Spleen (tissue), 11 donors: ENCODE results near the gene MPZL3. TPM values are rescaled to one million over a fixed set of nuclear protein-coding genes. Genes with fewer than 3 reads are reported as not detected.
"Not testable (repeated sequence)": the region's sequence is repeated elsewhere in the genome, so short reads cannot be mapped to it uniquely, and the experiment has no call there.

Source experiments
- DNase-seq: peaks from one replicate; pipeline ENCODE4 v3.0.0-alpha.2; 2020
- H3K27ac ChIP-seq, 8 donors: fragments of 200-600 bp; sonication (generic) in 7 of 8; 1 replicate in 4 of 8; 2 replicates in 4 of 8; pipeline versions ENCODE4 v1.5.0 to v1.8.0; 2016 to 2021; ENCODE audit warnings: inconsistent platforms in 4 of 8, mild to moderate bottlenecking in 4 of 8, moderate library complexity in 1 of 8
- H3K27me3 ChIP-seq, 7 donors: fragments of 200-600 bp; sonication (generic) in 6 of 7; replicated peaks in 1 of 7; 1 replicate in 4 of 7; 2 replicates in 3 of 7; pipeline versions ENCODE4 v1.5.0 to v1.8.0; 2016 to 2021; ENCODE audit warnings: inconsistent platforms in 3 of 7, mild to moderate bottlenecking in 1 of 7
- H3K36me3 ChIP-seq, 6 donors: fragments of 200-600 bp; sonication (generic) in 5 of 6; 1 replicate in 4 of 6; 2 replicates in 2 of 6; pipeline versions ENCODE4 v1.5.0 to v1.8.0; 2016 to 2021; ENCODE audit warnings: inconsistent platforms in 2 of 6
- H3K4me1 ChIP-seq, 6 donors: fragments of 200-600 bp; sonication (generic) in 5 of 6; 1 replicate in 3 of 6; 2 replicates in 3 of 6; pipeline versions ENCODE4 v1.5.0 to v1.8.0; 2016 to 2021; ENCODE audit warnings: inconsistent platforms in 3 of 6
- H3K4me3 ChIP-seq, 8 donors: fragments of 200-600 bp; sonication (generic) in 7 of 8; 1 replicate in 4 of 8; 2 replicates in 4 of 8; pipeline versions ENCODE4 v1.5.0 to v1.8.0; 2016 to 2021; ENCODE audit warnings: inconsistent platforms in 4 of 8, mild to moderate bottlenecking in 4 of 8, moderate library complexity in 2 of 8
- H3K9me3 ChIP-seq, 8 donors: fragments of 200-600 bp; sonication (generic) in 7 of 8; 1 replicate in 4 of 8; 2 replicates in 4 of 8; pipeline versions ENCODE4 v1.5.0 to v1.8.0; 2016 to 2021; ENCODE audit warnings: inconsistent platforms in 4 of 8
- POLR2A ChIP-seq, 3 donors: fragments of 450-650 bp; IDR thresholded peaks; one replicate each; pipeline ENCODE4 v1.5.1; 2017; ENCODE audit warnings: antibody characterized with exemption in 3 of 3, mild to moderate bottlenecking in 1 of 3
- POLR2AphosphoS5 ChIP-seq, 3 donors: sonication (generic); formaldehyde crosslinking; IDR thresholded peaks; one replicate each; pipeline ENCODE4 v1.5.1; 2017; ENCODE audit warnings: antibody characterized with exemption in 3 of 3
- WGBS, 5 donors: extraction: QIAGEN DNeasy Blood & Tissue Kit in 3 of 5; methylation state at CpG; one replicate each; pipeline versions ENCODE4 v1.1.5 to v1.1.7; 2013 to 2018; 5-methylcytosine and 5-hydroxymethylcytosine counted together
- intact Hi-C: fragments of 100-400 bp; cut with DNase I; formaldehyde crosslinking; loops from one replicate; pipeline ENCODE4 v1.15.0; 2023; ENCODE audit warnings: low total_unique reads
- polyA plus RNA-seq, 3 donors: library from polyadenylated mRNA; stranded (reverse); fragments of 200-250 nt; gene quantifications; one replicate each; pipeline ENCODE4 v1.2.1, GENCODE V29; 2013
- total RNA-seq, 7 donors: library from RNA; depleted of rRNA in 3 of 7; stranded (reverse); fragments of >200 nt in 3 of 7; fragmentation: NEBNext Ultra II Directional in 4 of 7; extraction: Animal tissue kit (Norgen Biotek cat#: 25700) in 4 of 7; gene quantifications; one replicate each; pipeline versions ENCODE4 v1.1.0 to v1.2.1, GENCODE V29; 2016 to 2021
- TF ChIP-seq, protein P1 (sequence below), 11 experiments: fragments of 200-600 bp in 7 of 11; fragments of 450-650 bp in 4 of 11; sonication (generic) in 4 of 11; IDR thresholded peaks in 8 of 11; conservative IDR thresholded peaks in 3 of 11; 1 replicate in 7 of 11; 2 replicates in 4 of 11; pipeline versions ENCODE4 v1.4.0 to v1.8.0; 2016 to 2021; ENCODE audit warnings: antibody characterized with exemption in 11 of 11, inconsistent platforms in 4 of 11, mild to moderate bottlenecking in 1 of 11
- donor health status: healthy with polysubstance abuse.
- donor health status: DM: no; HTN: no; CAD: no; lungs with moderate emphysema.
- donor health status: DM: no; HTN: no; CAD: no.
- donor health status: Bipolar disorder and iron deficiency.
- donor health status: healthy.
- donor health status: DM: no; HTN: no; CAD: no.
- donor health status: DM: yes; HTN: yes; CAD: no.

MPZL3 gene
- total and polyA plus RNA-seq, 10 donors: 2.0 to 12.9 (median 6.6) TPM

DNA sequence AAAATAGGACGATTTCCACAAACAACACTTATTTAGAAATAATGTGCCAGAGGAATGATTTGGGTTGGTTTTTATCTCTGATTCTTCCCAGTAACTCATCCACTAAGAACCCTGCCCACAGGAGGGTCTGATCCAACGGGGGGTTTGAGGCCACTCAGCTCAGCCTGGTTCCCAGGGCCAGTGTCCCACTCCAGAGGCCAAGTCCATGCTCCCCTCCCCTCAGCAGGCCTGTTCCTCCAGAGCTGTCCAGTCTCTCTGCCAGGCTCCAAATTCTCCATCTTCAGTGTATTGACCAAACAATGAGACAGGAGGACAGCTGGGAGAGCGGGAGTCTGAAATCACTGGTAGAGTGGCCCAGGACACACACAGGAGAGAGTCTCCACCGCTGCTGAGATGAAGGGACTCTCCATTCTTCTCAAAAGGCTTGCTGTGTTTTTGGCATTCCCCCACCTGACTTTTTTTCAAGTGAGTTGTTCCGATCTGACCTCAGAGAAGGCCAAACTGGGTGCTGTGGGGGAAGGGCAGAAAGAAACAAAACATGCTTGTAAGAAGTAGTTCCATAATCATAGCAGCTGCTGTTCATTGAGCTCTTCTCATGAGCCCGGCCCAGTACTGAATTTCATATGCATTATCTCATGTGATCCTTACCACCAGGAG lies 58.1 kb downstream of the MPZL3 start:
- intact Hi-C loops: no loop called here
- Histone ChIP-seq H3K27me3 (peaks cover 0 to 16% (median 0%) of the 10 kb centered on the region in 7 donors), H3K4me1 (peaks cover 3 to 12% (median 11%) of the 10 kb centered on the region in 6 donors), H3K36me3 (peaks cover 0 to 74% (median 7%) of the 10 kb centered on the region in 6 donors), H3K4me3 (no peak overlapping the region), H3K27ac (no peak overlapping the region), H3K9me3 (peaks cover 0 to 23% (median 8%) of the 10 kb centered on the region in 8 donors)
- 81 to 87% (median 82%) methylated on average over 6 of the region's 6 CpGs for WGBS, 5 donors
- no peak for DNase-seq
- TF ChIP-seq, protein P1, sequence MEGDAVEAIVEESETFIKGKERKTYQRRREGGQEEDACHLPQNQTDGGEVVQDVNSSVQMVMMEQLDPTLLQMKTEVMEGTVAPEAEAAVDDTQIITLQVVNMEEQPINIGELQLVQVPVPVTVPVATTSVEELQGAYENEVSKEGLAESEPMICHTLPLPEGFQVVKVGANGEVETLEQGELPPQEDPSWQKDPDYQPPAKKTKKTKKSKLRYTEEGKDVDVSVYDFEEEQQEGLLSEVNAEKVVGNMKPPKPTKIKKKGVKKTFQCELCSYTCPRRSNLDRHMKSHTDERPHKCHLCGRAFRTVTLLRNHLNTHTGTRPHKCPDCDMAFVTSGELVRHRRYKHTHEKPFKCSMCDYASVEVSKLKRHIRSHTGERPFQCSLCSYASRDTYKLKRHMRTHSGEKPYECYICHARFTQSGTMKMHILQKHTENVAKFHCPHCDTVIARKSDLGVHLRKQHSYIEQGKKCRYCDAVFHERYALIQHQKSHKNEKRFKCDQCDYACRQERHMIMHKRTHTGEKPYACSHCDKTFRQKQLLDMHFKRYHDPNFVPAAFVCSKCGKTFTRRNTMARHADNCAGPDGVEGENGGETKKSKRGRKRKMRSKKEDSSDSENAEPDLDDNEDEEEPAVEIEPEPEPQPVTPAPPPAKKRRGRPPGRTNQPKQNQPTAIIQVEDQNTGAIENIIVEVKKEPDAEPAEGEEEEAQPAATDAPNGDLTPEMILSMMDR (IDR thresholded peaks at IDR 0.05 in 8 of 11, conservative IDR thresholded peaks at IDR 0.05 in 3 of 11): no peak
- TF ChIP-seq POLR2AphosphoS5 (IDR thresholded peaks at IDR 0.05): no peak
- no peak for TF ChIP-seq POLR2A (IDR thresholded peaks at IDR 0.05)

DNA sequence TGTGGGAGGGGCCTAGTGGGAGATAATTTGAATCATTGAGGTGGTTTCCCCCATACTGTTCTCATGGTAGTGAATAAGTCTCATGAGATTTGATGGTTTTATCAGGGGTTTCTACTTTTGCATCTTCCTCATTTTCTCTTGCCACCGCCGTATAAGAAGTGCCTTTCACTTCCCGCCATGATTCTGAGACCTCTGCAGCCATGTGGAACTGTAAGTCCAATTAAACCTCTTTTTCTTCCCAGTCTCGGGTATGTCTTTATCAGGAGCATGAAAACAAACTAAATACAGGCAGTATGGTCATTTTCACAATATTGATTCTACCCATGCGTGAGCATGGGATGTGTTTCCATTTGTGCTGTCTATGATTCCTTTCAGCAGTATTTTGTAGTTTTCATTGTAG lies 59.3 kb downstream of the MPZL3 start:
- H3K4me1 ChIP-seq, intact Hi-C loops, H3K27ac ChIP-seq, H3K4me3 ChIP-seq, DNase-seq: not testable (repeated sequence)
- Histone ChIP-seq H3K36me3 (peaks cover 0 to 62% (median 6%) of the 10 kb centered on the region in 6 donors), H3K27me3 (peaks cover 0 to 28% (median 0%) of the 10 kb centered on the region in 7 donors), H3K9me3 (peaks cover 0 to 23% (median 8%) of the 10 kb centered on the region in 8 donors)
- 67 to 81% (median 77%) methylated on average over 5 of the region's 5 CpGs for WGBS, 5 donors

DNA sequence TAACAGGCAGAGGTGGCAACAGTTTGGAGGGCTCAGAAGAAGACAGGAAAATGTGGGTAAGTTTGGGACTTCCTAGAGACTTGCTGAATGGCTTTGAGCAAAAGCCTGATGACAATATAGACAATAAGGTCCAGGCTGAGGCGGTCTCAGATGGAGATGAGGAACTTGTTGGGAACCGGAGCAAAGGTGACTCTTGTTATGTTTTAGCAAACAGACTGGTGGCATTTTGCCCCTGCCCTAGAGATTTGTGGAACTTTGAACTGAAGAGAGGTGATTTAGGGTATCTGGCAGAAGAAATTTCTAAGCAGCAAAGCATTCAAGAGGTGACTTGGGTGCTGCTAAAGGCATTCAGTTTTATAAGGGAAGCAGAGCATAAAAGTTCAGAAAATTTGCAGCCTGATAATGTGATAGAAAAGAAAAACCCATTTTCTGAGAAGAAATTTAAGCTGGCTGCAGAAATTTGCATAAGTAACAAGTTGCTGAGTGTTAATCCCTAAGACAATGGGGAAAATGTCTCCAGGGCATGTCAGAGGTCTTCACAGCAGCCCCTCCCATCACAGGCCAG lies 61.1 kb downstream of the MPZL3 start:
- WGBS, 5 donors: 44 to 93% (median 89%) methylated on average over 2 of the region's 2 CpGs
- intact Hi-C loops: not testable (repeated sequence)

DNA sequence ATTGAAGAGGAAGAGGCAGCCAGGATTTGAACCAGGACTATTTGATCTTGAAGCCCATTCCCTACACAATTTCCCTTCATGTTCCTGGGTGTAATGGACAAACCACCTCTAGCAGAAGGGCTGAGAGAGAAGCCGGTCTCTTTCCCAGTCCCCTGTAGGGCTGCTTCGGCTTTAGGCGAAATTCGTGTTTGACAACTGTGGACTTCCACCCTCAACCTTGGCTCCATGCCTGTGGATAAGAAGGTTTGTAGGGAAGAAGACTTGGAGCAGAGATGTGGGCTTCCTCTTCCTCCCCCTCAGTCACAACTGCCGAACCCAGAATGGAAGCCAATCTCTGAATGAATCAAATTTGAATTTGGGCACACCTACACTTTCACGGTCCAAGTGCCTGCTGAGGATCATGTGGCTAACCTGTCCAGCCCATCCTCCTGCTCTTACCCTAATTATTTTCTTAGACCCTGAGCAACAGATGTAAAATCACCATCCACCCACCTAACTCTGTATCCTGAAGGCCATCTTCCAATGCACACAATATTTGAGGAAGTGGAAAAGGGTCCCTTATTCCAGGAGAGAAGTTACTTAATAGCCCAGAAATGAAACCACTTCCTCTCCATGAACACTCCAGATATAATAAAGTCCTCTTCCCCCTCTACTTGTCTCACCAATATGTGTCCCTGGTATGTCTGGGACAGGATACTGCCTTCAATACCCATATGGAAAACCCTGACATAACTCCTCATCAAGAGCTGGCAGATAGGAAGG lies 65.6 kb downstream of the MPZL3 start:
- no peak for TF ChIP-seq POLR2AphosphoS5 (IDR thresholded peaks at IDR 0.05)
- no peak for DNase-seq
- H3K4me1 ChIP-seq: peaks cover 0 to 43% (median 9%) of the 10 kb centered on the region in 6 donors
- peaks cover 0 to 9% (median 5%) of the 10 kb centered on the region in 8 donors for H3K9me3 ChIP-seq
- H3K27me3 ChIP-seq: peaks cover 0 to 42% (median 0%) of the 10 kb centered on the region in 7 donors
- no peak overlapping the region for H3K4me3 ChIP-seq
- H3K27ac ChIP-seq: peak overlapping the region in 2 of 8 donors; percentile 84 to 85
- no peaks in the 10 kb centered on the region for H3K36me3 ChIP-seq
- intact Hi-C loops: no loop called here
- WGBS, 5 donors: 40 to 76% (median 63%) methylated on average over 6 of the region's 6 CpGs

More for the DNA sequence above, 61.1 kb downstream of the MPZL3 start:
- H3K4me1 ChIP-seq: peaks cover 0 to 19% (median 6%) of the 10 kb centered on the region in 6 donors
- H3K4me3 ChIP-seq, H3K27ac ChIP-seq, DNase-seq: not testable (repeated sequence)
- H3K36me3 ChIP-seq: peaks cover 0 to 44% (median 3%) of the 10 kb centered on the region in 6 donors
- H3K27me3 ChIP-seq: peaks cover 0 to 42% (median 0%) of the 10 kb centered on the region in 7 donors
- H3K9me3 ChIP-seq: peaks cover 0 to 23% (median 8%) of the 10 kb centered on the region in 8 donors

DNA sequence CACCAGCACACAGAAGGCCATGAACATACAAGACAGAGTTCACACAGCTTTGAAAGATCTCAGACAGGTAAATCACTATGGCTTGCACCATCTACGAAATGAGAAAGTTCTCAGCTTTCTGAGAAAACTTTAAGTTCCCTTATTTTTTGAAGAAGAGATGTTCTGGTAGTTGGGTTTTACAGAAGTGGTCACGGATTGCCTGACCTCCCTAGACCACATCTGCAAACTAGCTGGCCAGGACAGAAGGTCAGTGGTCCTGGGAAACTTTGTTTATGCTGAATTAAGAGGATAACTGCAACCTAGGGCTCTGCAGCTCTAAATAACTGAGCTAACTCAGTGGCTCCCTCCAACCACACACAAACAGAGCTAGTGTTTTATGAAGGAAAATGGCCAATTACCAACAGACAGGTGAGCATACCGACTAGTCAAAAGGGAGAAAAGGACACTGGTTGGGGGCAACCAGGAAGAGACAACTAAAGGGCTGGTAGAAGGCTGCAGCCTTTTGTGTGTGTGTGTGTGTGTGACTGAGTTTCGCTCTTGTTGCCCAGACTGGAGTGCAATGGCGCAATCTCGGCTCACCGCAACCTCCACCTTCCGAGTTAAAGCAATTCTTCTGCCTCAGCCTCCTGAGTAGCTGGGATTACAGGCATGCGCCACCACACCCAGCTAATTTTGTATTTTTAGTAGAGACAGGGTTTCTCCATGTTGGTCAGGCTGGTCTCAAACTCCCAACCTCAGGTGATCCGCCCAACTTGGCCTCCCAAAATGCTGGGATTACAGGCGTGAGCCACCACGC lies 67.2 kb downstream of the MPZL3 start:
- intact Hi-C loops: no loop called here
- Histone ChIP-seq H3K9me3 (no peaks in the 10 kb centered on the region), H3K27me3 (peaks cover 0 to 43% (median 5%) of the 10 kb centered on the region in 7 donors), H3K27ac (peak overlapping the region in 7 of 8 donors; percentile 44 to 85 (median 77)), H3K4me3 (peak overlapping the region in 1 of 8 donors; percentile 10), H3K4me1 (peaks cover 0 to 54% (median 13%) of the 10 kb centered on the region in 6 donors), H3K36me3 (no peaks in the 10 kb centered on the region)
- TF ChIP-seq, protein P1 (IDR thresholded peaks at IDR 0.05 in 8 of 11, conservative IDR thresholded peaks at IDR 0.05 in 3 of 11): no peak
- TF ChIP-seq POLR2AphosphoS5 (IDR thresholded peaks at IDR 0.05) (no peak), POLR2A (IDR thresholded peaks at IDR 0.05) (no peak)
- WGBS, 5 donors: 65 to 82% (median 77%) methylated on average over 12 of the region's 12 CpGs
- peak; percentile 83 for DNase-seq

DNA sequence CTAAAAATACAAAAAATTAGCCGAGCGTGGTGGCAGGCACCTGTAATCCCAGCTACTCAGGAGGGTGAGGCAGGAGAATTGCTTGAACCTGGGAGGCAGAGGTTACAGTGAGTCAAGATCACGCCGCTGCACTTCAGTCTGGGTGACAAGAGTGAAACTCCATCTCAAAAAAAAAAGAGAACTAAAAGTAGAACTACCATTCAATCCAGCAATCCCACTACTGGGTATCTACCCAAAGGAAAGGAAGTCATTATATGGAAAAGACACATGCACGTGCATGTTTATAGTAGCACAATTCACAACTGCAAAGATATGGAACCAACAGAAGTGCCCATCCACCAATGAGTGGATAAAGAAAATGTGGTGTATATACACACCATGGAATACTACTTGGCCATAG lies 68.5 kb downstream of the MPZL3 start:
- H3K4me3 ChIP-seq, H3K36me3 ChIP-seq, DNase-seq, intact Hi-C loops, H3K9me3 ChIP-seq: not testable (repeated sequence)
- WGBS, 5 donors: 62 to 87% (median 86%) methylated on average over 5 of the region's 5 CpGs
- peaks cover 0 to 54% (median 13%) of the 10 kb centered on the region in 6 donors for H3K4me1 ChIP-seq
- peaks cover 0 to 44% (median 7%) of the 10 kb centered on the region in 7 donors for H3K27me3 ChIP-seq
- peak overlapping the region in 1 of 8 donors; percentile 85 for H3K27ac ChIP-seq
